Thoracic aorta (tissue), 2 donors: ENCODE results near the gene PRF1. TPM values are rescaled to one million over a fixed set of nuclear protein-coding genes. Genes with fewer than 3 reads are reported as not detected.
A peak's percentile ranks its signal among the peaks of the same experiment; 100 is the strongest.

Experiments
- ATAC-seq: fragments of 150-250 bp; one replicate; pipeline ENCODE4 v1.8.0; 2017; ENCODE audit warnings: low read depth; ENCODE audit not compliant: insufficient number of reproducible peaks, low FRiP score
- DNase-seq: peaks from one replicate; pipeline ENCODE4 v3.0.0-alpha.2; 2020; ENCODE audit warnings: low spot score
- H3K27ac ChIP-seq, 2 donors: fragments of 200-600 bp; sonication (generic); 1 replicate in 1 of 2; 2 replicates in 1 of 2; pipeline ENCODE4 v1.5.1; 2016; ENCODE audit warnings: mild to moderate bottlenecking in 2 of 2, moderate library complexity in 2 of 2
- H3K27me3 ChIP-seq: fragments of 200-600 bp; sonication (generic); replicated peaks from 2 replicates; pipeline ENCODE4 v1.6.0; 2016; ENCODE audit warnings: mild to moderate bottlenecking; ENCODE audit not compliant: insufficient read depth
- H3K36me3 ChIP-seq: fragments of 200-600 bp; sonication (generic); one replicate; pipeline ENCODE4 v1.5.1; 2016
- H3K4me1 ChIP-seq, 2 donors: fragments of 200-600 bp; sonication (generic); 1 replicate in 1 of 2; 2 replicates in 1 of 2; pipeline versions ENCODE4 v1.5.1 to v1.6.0; 2016; ENCODE audit warnings: low read depth in 2 of 2, mild to moderate bottlenecking in 1 of 2; ENCODE audit not compliant: control insufficient read depth in 1 of 2
- H3K4me3 ChIP-seq: fragments of 200-600 bp; sonication (generic); 2 replicates; pipeline ENCODE4 v1.5.1; 2016; ENCODE audit warnings: mild to moderate bottlenecking
- H3K9me3 ChIP-seq: fragments of 200-600 bp; sonication (generic); 2 replicates; pipeline ENCODE4 v1.5.1; 2016
- total RNA-seq, 2 donors: library from RNA; depleted of rRNA; stranded (reverse); fragments of >200 nt; gene quantifications; one replicate each; pipeline versions ENCODE4 v1.1.0 to v1.2.3, GENCODE V29; 2016
- TF ChIP-seq, protein P1 (sequence below): fragments of 200-600 bp; sonication (generic); IDR thresholded peaks from one replicate; pipeline ENCODE4 v1.5.1; 2019; ENCODE audit warnings: antibody characterized with exemption

PRF1 gene
- total RNA-seq, 2 donors from 2014 or later, result 3.7 to 5.4 TPM

DNA sequence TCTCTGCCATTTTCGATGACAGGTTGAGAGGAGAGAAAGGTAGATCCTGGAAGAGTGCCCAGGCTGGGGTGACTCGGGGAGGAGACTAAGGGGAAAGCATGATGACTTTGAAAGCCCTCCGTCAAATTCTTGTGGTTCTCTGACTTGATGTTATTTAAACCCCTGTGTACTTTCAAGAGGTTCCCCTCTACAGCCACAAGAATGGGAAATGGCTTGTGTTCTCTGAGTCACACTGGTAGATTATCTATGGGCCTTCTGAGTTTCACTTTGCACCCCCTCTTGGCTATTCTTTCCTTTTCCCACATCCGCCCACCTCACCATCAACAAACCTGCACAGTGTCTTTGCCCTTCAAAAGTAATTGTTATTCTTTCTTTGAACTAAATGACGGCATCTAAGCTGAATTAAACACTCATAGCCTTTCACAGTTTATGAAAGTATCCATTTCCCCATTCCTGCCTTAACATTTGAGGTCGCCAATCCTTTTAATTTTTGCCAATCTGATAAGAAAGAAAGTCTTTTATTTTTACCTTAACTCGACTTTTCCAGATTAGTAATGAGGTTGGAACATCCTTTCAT is 24.1 kb downstream of the PRF1 start:
- Histone ChIP-seq H3K4me3 (no peak overlapping the region), H3K9me3 (no peaks in the 10 kb centered on the region), H3K4me1 (peaks cover 12 to 13% of the 10 kb centered on the region in 2 donors), H3K27ac (no peak overlapping the region), H3K36me3 (no peaks in the 10 kb centered on the region), H3K27me3 (no peaks in the 10 kb centered on the region)
- TF ChIP-seq, protein P1, sequence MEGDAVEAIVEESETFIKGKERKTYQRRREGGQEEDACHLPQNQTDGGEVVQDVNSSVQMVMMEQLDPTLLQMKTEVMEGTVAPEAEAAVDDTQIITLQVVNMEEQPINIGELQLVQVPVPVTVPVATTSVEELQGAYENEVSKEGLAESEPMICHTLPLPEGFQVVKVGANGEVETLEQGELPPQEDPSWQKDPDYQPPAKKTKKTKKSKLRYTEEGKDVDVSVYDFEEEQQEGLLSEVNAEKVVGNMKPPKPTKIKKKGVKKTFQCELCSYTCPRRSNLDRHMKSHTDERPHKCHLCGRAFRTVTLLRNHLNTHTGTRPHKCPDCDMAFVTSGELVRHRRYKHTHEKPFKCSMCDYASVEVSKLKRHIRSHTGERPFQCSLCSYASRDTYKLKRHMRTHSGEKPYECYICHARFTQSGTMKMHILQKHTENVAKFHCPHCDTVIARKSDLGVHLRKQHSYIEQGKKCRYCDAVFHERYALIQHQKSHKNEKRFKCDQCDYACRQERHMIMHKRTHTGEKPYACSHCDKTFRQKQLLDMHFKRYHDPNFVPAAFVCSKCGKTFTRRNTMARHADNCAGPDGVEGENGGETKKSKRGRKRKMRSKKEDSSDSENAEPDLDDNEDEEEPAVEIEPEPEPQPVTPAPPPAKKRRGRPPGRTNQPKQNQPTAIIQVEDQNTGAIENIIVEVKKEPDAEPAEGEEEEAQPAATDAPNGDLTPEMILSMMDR, result no peak
- DNase-seq (no peak), ATAC-seq (no peak)

DNA sequence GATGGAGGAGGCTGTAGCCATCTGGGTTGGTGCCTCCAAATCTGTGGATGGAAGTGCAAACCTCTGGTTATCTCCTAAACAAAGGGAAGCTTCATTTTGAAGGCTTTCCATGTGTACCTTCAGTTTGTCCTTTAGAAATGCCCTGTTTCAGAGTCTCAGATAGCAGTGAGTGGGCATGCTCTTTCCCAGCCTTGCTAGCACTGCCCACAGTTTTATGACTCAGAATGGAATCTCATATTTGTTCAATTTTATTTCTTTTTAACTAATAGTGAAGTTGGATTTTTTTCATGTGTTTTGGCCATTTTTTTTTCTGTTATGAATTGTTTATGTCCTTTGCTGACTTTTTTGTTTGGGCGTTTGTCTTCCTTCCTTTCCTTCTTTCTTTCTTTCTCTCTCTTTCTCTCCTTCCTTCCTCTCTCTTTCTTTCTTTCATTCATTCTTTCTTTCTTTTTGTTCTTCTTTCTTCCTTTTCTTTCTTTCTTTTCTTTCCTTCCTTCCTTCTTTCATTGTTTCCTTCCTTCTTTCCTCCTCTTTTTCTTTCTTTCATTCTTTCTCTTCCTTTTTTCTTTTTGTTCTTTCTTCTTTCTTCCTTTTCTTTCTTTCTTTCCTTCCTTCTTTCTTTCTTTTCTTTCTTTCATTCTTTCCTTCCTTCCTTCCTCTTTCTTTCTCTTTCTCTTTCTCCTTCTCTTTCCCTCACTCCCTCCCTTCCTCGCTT is 25.6 kb downstream of the PRF1 start:
- DNase-seq (no peak), ATAC-seq (no peak)
- no peak overlapping the region for H3K4me3 ChIP-seq
- TF ChIP-seq, protein P1, result no peak
- no peaks in the 10 kb centered on the region for H3K27me3 ChIP-seq
- H3K9me3 ChIP-seq, result no peaks in the 10 kb centered on the region
- H3K36me3 ChIP-seq, result no peaks in the 10 kb centered on the region
- no peak overlapping the region for H3K27ac ChIP-seq
- H3K4me1 ChIP-seq, result peaks cover 12 to 13% of the 10 kb centered on the region in 2 donors

DNA sequence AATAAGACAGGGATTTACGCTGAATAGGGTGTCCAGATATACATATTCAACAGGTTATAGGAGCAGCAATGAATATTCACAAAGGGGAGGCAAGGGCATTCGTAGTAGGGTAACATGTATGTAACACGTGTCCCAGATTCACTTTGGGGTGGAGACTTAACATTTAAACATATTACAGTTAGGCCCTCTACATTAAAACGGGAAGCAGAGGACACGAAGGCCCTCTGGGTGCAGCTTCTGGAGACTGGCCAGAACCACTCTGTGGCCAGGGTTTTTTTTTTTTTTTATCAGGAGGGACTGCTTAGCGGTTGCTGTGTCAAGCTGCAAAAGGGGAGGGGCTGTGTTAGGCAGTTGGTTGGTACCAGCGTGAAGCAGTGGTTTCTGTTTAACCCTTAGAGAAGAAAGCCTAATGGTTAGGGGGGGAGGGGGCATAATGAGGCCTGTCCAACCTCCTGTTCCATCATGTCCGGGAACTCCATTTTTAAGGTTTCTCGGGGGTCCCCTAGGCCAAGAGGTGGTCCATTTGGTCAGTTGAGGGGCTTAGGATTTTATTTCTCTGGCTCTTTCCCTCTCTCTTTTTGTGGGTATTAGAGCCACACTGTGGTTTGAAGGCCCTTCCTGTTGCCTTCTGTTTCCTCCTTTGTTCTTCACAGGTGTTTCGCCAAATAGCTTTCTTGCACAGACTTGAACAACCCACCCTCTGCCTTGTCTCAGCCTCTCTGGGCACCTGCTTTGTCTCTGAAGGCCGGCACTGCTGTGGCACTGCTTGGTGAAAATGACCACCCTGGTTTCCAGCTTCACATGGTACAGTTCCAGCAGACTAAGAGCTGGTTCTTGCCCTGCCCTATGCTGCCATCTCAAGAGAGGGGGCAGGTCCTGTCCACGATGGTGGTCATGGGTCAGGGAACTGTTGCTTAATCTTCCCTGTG is 26.4 kb downstream of the PRF1 start:
- Histone ChIP-seq H3K4me1 (peaks cover 12 to 13% of the 10 kb centered on the region in 2 donors), H3K36me3 (no peaks in the 10 kb centered on the region), H3K9me3 (no peaks in the 10 kb centered on the region), H3K27me3 (no peaks in the 10 kb centered on the region), H3K27ac (no peak overlapping the region), H3K4me3 (peak overlapping the region; percentile 40)
- ATAC-seq (no peak), DNase-seq (no peak)
- TF ChIP-seq, protein P1, result no peak

DNA sequence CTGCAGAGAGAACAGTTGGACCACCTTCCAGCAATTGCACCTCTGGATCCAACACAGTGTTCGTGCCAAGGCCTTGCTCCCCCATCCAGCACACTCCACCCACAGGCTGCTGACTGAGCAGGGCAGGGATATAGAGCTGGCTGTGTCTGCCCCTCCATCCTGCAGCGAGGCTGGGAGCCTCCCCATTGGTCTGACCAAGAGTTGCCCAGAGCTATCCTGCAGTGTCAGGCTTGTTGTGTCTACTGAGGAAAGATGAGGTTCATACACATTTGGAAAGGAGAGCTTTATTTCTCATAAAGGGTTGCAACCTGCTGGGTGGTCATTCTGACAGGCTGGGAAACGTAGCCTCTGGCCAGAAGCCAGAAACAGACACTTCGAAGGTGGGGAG is 27.1 kb downstream of the PRF1 start:
- Histone ChIP-seq H3K9me3 (no peaks in the 10 kb centered on the region), H3K4me3 (peak overlapping the region; percentile 40), H3K36me3 (no peaks in the 10 kb centered on the region), H3K27me3 (no peaks in the 10 kb centered on the region), H3K4me1 (peaks cover 12 to 13% of the 10 kb centered on the region in 2 donors), H3K27ac (no peak overlapping the region)
- TF ChIP-seq, protein P1, result no peak
- DNase-seq, result no peak
- no peak for ATAC-seq
